Dermis blood vessel endothelial cell (primary cell): Measurements from ENCODE around the gene EXD3. TPM values are rescaled to one million over a fixed set of nuclear protein-coding genes. Genes with fewer than 3 reads are reported as not detected.
A peak's percentile ranks its signal among the peaks of the same experiment; 100 is the strongest.

Experiments
- DNase-seq: peaks from one replicate; pipeline ENCODE4 v3.0.0; 2010
- total RNA-seq: library from RNA; depleted of rRNA; stranded (reverse); fragments of >200 nt; gene quantifications from 2 replicates; pipeline ENCODE4 v1.2.3, GENCODE V29; 2014

Gene EXD3
- total RNA-seq, 1 donor from 2014 or later = 43.1 TPM

DNA sequence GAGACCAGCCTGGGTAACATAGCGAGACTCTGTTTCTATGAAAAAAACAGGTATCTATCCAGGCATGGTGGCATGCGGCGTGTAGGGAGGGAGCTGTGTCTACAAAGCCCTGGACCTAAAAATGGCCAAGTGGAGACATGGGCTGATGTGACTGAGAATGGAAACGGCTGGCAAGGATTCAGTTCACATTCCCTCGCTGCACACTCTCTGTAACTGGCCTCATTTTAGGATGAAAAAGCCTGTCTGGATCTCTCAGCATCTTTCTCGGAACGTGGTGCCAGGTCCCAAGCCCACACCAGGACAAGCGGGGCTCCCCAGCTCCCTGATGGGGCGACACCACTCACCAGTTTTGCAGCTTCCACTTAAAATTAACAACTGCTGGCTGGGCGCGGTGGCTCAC, 13.4 kb downstream of the EXD3 start:
- DNase-seq = no peak

GRCh38 chr9:137408651-137409405, 14.1 kb downstream of the EXD3 start:
- DNase-seq = no peak

- no peak for DNase-seq
Observed at GRCh38 chr9:137407590-137408300, 15.2 kb downstream of the EXD3 start.

- peak; percentile 91 for DNase-seq
Observed at GRCh38 chr9:137406876-137407589, 15.9 kb downstream of the EXD3 start.

GRCh38 chr9:137406085-137406760, 16.7 kb downstream of the EXD3 start:
- DNase-seq = no peak

GRCh38 chr9:137405677-137406081, 17.3 kb downstream of the EXD3 start:
- no peak for DNase-seq

- DNase-seq = no peak
Observed at GRCh38 chr9:137404961-137405567, 17.9 kb downstream of the EXD3 start.

DNA sequence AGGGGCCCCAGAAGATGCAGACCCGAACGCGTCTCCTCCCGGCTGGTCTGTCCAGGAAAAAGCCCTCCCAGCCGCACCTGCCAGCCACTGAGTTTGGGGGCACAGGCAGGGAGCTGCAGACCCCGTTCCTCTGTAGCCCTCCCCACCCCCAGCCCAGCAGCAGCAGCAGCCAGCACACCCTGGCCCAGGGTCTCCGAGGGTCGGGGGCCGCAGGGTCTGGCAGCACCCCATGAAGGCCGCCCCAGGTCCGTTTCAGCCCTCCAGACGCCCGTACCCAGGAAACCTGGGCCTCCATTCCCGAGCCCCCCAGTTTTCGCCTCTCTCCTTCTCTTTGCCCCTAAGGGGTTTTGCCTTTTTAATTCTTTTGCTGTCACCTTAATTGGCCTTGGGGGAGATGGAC, 19.7 kb downstream of the EXD3 start:
- DNase-seq = no peak

- no peak for DNase-seq
Observed at GRCh38 chr9:137402746-137403145, 20.2 kb downstream of the EXD3 start.

- no peak for DNase-seq
Observed at GRCh38 chr9:137398561-137399468, 24.1 kb downstream of the EXD3 start.

DNA sequence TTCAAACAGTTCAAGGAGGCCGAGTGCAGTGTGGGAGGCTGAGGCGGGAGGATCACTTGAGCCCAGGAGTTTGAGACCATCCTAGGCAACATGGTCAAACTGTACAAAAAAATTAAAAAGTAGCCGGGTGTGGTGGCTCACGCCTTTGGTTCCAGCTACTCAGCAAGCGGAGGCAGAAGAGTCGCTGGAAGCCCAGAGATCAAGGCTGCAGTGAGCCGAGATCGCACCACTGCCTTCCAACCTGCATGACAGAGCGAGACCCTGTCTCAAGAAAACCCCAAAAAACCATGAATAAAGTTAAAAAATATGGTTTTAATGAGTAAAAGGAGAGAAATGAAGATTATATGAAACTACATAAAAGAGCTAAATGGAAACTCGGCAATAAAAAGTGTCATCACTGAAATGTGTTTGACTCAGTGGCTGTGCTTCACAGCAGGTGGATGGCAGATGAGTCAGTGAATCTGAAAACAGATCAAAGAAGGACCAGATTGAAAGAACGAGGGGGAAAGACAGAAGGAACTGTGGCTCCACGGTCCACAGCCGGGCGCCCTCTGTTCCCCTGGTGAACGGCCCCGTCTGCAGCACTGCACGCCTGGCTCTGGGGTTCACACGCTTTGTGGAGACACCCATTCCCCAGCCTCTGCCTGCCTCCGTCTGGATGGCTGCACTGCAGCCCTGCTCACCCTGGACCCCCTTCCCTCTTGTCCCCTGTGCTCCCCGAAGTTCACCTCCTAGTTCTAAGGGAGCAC, 25.1 kb downstream of the EXD3 start:
- DNase-seq = no peak

DNA sequence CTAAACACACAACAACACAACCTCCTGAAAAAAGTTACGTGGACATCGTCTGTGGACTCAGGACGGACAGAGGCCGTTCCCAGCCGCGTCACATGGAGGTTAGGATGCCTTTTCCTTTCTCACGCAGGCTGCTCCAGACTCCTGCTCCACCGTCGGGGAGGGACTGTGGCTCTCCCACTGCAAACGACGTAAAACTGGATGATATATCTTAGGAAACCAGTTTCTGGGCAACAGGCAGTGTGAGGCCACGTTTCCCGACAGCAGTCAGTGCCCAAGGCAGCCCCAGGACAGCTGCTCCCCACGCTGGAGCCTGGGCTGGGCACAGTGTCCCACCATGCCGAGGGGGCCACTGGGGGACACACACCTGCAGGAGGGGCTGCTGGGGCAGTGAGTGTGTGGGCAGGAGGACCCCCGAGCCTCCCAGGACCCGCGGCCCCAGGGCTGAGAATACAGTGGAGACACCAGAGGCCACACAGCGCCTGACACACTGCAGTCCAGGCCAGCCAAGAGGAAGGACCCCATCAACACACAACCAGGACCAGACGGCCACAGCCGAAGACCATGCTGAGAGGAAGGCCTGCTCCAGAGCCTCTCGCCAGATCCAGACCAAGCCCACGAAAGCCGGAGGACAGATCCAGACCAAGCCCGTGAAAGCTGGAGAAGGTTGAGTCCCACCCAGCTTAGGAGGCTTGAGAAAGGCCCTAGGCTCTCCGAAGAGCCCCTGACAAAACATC, 26.2 kb downstream of the EXD3 start:
- no peak for DNase-seq

DNA sequence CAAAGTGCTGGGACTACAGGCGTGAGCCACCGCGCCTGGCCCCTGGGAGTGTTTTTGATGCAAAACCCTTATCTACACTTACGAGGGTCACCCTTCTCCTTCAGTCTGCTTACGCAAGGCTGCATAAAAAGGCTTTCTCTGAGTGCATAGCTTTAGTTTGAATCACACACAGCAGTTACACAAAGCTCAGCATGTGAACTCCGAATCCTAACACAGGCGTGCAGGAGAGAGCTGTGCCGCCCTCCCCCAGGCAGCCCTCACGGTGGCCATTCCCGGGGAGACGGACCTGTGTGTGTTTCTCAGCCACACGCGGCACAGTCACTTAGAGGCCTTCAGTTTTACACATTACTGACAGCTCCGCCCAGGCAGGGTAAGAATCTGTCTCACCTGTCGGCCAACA, 26.7 kb downstream of the EXD3 start:
- DNase-seq = no peak

DNA sequence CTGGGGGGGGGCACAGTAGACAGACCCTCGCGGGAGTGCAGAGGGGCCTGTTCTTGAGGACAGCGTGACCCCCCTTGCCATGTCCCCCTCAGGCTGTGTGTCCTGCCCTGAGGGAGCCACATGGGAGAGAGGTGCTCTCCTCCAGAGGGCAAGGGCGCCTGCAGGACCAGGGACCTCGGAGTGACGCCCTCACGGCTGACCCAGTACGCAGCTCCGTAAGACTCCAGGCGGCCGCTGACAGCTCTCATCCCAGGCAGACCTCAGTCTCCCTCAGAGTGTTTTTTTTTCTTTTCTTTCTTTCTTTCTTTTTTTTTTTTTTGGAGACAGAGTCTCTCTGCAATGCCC, 27.3 kb downstream of the EXD3 start:
- DNase-seq = no peak

DNA sequence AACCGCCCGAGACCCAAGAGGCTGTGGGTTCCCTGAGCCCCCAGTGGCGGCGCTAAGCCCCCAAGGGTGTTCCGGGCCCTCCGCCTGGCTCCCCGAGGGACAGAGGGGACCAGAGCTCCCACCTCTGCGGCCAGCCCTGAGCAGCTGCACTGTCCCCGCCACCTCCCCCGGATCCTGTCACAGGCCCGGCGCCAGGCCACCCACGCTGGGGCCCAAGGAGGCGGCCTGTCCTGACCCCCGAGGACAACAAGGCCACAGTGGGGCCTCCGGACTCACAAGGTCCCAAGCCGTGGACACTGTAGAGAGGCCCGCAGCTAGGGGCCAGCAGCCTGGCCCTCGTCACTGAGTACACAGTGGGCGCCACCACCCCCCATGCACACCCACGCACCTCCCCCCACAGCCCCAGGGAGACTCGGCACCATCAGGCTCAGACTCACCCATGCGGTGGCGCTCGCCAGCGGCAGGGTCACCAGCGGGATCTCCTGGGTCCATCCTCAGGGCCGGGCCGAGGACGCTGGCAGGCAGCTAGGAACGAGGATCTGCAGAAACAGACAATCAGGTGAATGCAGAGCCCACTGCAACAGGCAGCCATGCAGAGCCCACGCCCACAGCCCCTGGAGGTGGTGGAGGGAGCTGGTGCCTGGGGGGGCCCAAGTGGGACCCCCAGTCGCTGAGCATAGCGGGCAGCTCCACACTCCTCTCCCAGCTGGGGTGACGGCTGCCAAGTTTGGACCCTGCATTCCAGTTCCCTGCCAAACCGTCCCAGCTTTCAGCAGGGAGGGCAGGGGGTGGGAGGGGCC, 27.9 kb downstream of the EXD3 start:
- DNase-seq = no peak

GRCh38 chr9:137393176-137394150, 29.5 kb downstream of the EXD3 start:
- DNase-seq = no peak

DNA sequence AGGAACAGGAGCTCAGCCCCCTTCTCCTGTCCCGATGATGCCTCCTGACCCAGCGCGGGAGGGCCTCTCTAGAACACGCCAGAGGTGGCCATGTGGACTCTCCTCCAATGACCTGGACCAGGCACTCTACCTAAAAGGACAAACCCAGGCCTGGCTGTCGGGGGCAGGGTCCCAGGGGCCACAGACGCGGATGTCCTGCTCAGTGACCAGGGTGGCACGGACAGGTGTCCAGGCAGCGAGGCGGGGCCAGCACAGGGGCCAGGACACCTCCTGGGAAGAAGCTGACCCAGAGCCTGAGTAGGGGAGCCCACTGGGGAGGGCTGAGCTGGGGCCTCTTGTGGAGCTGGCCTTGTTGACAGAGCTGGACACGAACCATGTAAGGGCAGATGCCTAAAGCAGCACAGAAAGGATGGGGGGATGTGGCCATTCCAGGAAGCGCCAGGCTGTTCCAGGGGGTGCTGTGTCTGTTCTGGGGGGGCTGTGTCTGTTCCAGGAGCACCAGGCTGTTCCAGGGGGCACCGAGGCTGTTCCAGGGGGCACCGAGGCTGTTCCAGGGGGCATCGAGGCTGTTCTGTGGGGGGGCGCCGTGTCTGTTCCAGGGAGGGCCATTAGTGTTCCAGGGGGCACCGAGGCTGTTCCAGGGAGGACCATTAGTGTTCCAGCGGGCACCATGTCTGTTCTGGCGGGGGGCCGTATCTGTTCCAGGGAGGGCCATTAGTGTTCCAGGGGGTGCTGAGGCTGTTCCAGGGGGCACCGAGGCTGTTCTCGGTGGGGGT, 30.5 kb downstream of the EXD3 start:
- no peak for DNase-seq
